ENCODE measurements around the gene GLIS1.

GLIS1 gene

DNA sequence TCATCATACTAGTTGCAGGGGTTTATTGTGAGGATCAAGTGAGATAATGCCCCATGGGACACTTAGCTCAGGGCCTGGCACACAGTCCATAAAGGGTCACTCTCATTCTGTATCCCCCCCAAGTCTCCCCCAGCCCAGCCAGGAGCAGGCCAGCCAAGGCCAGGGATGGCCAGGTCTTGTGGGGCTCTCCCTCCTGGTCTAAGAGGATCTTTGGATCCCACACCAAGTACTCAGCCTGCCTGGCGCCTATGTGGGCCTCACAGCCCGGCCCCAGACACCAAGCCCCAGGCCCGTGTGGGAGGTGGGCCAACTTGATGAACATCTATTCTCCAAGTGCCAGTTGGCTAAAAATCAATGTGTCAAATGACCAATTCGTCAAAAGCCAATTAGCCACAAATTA lies 117.8 kb downstream of the GLIS1 start:
- Histone ChIP-seq H3K9me3 (ENCODE audit: low read depth, low read length) (no peaks in the 10 kb centered on the region), H3K9ac (ENCODE audit: insufficient read length) (no peak overlapping the region), H3K27ac (no peak overlapping the region), H3K4me3 (no peak overlapping the region), H3K36me3 (ENCODE audit: insufficient read depth, low read length) (no peaks in the 10 kb centered on the region)
- TF ChIP-seq FOXP2 (optimal IDR thresholded peaks at IDR 0.05; ENCODE audit: control extremely low read depth, extremely low read length, insufficient read depth) (no peak), EZH2 (IDR thresholded peaks at IDR 0.05) (no peak), POLR2AphosphoS5 (IDR thresholded peaks at IDR 0.05; ENCODE audit: borderline replicate concordance, low read depth, low read length) (no peak)
- DNase-seq (ENCODE audit: low read depth, low spot score), result no peak

DNA sequence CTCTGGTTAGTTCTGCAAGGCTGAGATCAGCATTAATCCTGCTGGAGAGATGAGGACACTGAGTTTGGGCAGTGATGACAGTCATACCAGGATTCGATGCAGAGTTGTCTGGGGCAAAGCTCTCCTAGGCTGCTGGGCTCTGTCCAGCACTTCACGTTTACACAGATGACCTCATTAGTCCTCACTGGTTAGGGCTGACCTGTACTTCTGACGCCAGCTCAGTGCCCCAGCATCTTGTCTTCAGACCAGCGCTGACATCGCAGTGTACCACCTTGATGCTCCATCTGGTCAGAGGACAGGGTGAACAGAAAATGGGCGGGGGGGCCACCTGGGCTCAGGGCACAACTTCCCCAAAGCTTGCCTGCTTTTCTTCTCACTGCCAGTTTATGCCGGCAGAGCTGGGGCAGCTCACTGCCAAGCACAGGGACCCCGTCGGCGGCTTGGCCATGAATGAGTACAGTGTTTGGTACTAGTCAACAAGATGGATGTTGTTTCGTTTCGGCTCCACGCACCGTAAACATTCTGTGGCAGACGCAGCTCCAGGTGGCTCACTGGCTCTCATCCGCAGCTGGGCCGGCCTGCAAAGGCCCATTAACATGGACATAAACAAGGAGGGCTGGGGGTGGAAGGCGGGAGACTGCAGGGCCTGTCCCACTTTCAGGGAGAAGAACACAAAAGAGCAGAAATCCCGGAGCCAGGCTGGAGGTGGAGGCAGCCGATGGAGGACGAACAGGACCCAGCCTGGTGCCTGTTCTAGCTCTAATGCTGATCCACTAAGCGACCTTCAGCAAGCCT lies 118.7 kb downstream of the GLIS1 start:
- no peak overlapping the region for H3K9ac ChIP-seq (ENCODE audit: insufficient read length)
- TF ChIP-seq POLR2AphosphoS5 (IDR thresholded peaks at IDR 0.05; ENCODE audit: borderline replicate concordance, low read depth, low read length), result no peak
- DNase-seq (ENCODE audit: low read depth, low spot score), result no peak
- H3K9me3 ChIP-seq (ENCODE audit: low read depth, low read length), result no peaks in the 10 kb centered on the region
- H3K36me3 ChIP-seq (ENCODE audit: insufficient read depth, low read length), result no peaks in the 10 kb centered on the region
- no peak overlapping the region for H3K4me3 ChIP-seq
- H3K27ac ChIP-seq, result no peak overlapping the region

DNA sequence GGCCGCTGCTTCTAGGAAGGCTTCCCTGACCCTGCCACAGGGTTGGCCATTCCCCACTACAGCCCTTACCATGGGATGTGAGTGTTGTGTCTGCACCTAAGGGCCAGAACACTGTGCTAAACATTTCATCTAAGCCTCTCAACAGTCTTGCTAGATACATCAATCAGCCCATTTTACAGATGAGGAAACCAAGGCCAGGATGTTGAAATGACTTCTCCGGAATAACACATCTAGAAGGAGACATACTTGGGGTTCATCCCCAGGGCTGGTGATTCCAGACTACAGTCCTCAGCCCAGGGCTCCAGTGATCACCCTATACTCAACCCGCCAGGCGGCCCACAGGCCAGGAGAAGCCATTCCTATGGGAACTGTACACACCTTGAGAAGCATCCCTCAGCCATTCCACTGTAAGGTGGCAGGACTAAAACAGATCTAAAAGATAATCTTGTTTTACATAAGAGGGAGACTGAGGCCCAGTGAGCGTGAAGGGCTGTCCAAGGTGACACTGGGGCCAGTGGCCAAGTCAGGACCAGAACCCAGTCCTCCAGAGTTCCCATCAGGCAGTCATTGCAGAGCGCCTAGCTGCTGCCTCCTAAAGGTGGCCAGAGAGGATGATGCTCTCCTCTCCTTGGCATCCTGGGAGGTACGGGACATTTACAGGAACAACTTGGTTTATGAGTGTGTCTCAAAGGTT lies 119.5 kb downstream of the GLIS1 start:
- Histone ChIP-seq H3K9me3 (ENCODE audit: low read depth, low read length) (no peaks in the 10 kb centered on the region), H3K36me3 (ENCODE audit: insufficient read depth, low read length) (no peaks in the 10 kb centered on the region), H3K9ac (ENCODE audit: insufficient read length) (no peak overlapping the region), H3K27ac (no peak overlapping the region), H3K4me3 (no peak overlapping the region)
- no peak for TF ChIP-seq POLR2AphosphoS5 (IDR thresholded peaks at IDR 0.05; ENCODE audit: borderline replicate concordance, low read depth, low read length)
- DNase-seq (ENCODE audit: low read depth, low spot score), result no peak

DNA sequence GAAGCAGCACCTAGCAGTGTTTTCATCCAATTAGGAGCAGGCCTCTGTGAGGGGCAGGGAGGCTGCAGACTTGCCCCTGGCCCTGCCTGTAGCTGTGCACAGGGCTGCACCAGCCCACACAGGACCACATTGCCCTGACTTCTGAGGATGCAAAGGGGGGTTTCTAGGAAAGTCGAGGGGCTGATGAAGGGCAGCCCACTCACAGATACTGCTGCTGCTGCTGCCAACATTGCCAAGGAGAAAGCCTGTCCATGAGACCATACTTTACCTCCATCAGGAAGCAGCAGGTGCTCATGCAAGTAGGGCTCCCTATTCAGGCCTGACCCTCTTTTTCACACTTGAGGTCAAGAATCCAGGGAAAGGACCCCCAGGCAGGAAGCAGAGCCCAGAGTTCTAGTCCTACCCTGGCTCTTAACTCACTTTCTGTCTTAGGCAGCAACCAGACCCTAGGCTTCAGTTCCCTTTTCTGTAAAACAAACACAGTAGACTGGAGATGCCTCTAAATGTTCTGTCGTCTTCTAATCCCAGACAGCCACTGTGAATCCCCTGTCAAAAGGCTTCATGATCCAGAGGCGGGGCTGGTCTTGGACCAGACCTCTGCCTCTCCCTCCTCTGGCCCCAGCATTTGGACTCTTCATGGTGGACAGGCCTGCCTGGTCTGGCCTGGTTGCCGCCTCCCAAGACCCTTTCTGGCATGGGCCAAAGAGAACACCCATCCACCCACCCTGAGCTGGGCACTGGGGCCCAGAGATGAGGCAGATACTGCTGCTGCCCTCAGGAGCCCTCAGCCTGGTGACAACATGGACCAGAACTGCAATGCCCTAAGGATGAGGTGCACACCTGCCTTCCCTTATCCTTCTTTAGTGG lies 120.2 kb downstream of the GLIS1 start:
- DNase-seq (ENCODE audit: low read depth, low spot score), result no peak
- H3K4me3 ChIP-seq, result no peak overlapping the region
- TF ChIP-seq POLR2AphosphoS5 (IDR thresholded peaks at IDR 0.05; ENCODE audit: borderline replicate concordance, low read depth, low read length), result no peak
- TF ChIP-seq EZH2 (IDR thresholded peaks at IDR 0.05), result no peak
- no peak for TF ChIP-seq FOXP2 (optimal IDR thresholded peaks at IDR 0.05; ENCODE audit: control extremely low read depth, extremely low read length, insufficient read depth)
- H3K9me3 ChIP-seq (ENCODE audit: low read depth, low read length), result no peaks in the 10 kb centered on the region
- H3K36me3 ChIP-seq (ENCODE audit: insufficient read depth, low read length), result no peaks in the 10 kb centered on the region
- H3K9ac ChIP-seq (ENCODE audit: insufficient read length), result no peak overlapping the region
- H3K27ac ChIP-seq, result no peak overlapping the region

DNA sequence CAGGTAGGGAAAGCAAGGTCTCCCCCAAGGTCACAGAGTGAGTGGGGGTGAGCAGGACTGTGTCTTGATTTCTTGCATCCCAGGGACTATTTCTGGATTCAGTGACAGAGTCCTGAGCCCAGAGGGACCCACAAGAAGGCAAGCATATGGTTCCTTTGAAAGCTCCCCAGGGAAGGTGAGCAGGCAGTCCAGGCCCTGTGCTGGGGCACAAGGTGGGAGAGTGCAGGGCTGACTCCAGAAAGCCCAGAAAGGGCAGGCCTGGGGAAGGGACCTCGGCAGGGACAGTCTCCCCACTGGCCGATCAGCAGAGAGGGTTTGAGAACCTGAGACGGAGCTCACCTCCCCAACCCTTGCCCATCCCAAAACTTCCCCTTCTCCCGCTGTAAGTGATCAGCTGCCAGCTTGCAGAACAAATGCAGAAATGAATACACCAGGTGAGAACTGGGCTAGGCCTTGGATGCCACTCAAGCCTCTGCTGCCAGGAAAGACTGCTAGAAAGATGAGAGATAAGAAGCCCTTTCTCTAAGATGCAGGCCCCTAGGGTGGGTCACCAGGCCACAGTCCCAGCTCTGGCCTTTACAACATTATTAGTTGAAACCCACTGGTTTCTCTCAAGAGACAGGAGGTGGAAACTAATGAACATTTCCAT lies 121.0 kb downstream of the GLIS1 start:
- H3K9ac ChIP-seq (ENCODE audit: insufficient read length), result no peak overlapping the region
- no peak for DNase-seq (ENCODE audit: low read depth, low spot score)
- H3K9me3 ChIP-seq (ENCODE audit: low read depth, low read length), result no peaks in the 10 kb centered on the region
- TF ChIP-seq FOXP2 (optimal IDR thresholded peaks at IDR 0.05; ENCODE audit: control extremely low read depth, extremely low read length, insufficient read depth) (no peak), POLR2AphosphoS5 (IDR thresholded peaks at IDR 0.05; ENCODE audit: borderline replicate concordance, low read depth, low read length) (no peak), EZH2 (IDR thresholded peaks at IDR 0.05) (no peak)
- no peak overlapping the region for H3K4me3 ChIP-seq
- no peaks in the 10 kb centered on the region for H3K36me3 ChIP-seq (ENCODE audit: insufficient read depth, low read length)
- no peak overlapping the region for H3K27ac ChIP-seq

DNA sequence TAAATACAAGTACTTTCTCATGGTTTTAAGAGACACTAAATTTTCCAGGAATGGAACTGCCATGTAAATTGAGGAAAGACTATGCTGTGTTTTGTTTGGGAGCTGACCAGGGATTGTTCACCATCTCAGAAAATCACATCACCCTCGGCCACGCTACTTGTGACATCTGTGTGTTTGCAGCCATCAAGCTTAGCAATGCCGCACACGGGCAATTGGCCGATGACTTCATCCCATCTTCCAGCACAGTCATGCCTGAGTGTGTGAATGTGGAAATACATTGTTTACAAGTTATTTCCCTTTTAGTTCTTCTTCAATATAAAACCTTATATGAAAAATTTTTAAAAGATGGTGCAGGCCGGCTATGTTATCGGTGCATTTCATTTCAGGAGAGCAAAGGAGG lies 121.6 kb downstream of the GLIS1 start:
- H3K4me3 ChIP-seq, result no peak overlapping the region
- no peak overlapping the region for H3K9ac ChIP-seq (ENCODE audit: insufficient read length)
- TF ChIP-seq EZH2 (IDR thresholded peaks at IDR 0.05), result no peak
- no peak for TF ChIP-seq FOXP2 (optimal IDR thresholded peaks at IDR 0.05; ENCODE audit: control extremely low read depth, extremely low read length, insufficient read depth)
- no peak for TF ChIP-seq POLR2AphosphoS5 (IDR thresholded peaks at IDR 0.05; ENCODE audit: borderline replicate concordance, low read depth, low read length)
- no peak overlapping the region for H3K27ac ChIP-seq
- no peaks in the 10 kb centered on the region for H3K9me3 ChIP-seq (ENCODE audit: low read depth, low read length)
- H3K36me3 ChIP-seq (ENCODE audit: insufficient read depth, low read length), result no peaks in the 10 kb centered on the region
- DNase-seq (ENCODE audit: low read depth, low spot score), result no peak

DNA sequence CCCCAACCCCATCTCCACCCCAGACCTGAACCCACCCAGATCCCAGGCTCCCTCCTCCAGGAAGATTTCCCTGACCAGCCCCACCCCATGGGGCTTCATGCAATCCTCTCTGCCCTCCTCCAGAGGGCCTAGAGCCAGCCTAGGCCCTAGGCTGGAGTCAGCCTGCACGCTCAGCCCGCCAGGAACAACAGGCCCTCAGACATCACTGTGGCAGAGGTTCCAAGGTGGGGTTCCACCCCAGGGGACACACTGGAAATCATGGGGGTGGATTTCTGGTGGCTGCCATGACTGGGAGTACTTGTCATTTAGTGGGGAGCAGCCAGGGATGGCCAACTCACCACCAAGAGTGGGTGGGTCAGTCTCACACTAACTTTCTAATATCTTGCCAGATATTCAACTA lies 122.0 kb downstream of the GLIS1 start:
- DNase-seq (ENCODE audit: low read depth, low spot score), result no peak
- no peaks in the 10 kb centered on the region for H3K36me3 ChIP-seq (ENCODE audit: insufficient read depth, low read length)
- no peak overlapping the region for H3K4me3 ChIP-seq
- no peak overlapping the region for H3K9ac ChIP-seq (ENCODE audit: insufficient read length)
- H3K9me3 ChIP-seq (ENCODE audit: low read depth, low read length), result no peaks in the 10 kb centered on the region
- no peak for TF ChIP-seq POLR2AphosphoS5 (IDR thresholded peaks at IDR 0.05; ENCODE audit: borderline replicate concordance, low read depth, low read length)
- TF ChIP-seq EZH2 (IDR thresholded peaks at IDR 0.05), result no peak
- no peak for TF ChIP-seq FOXP2 (optimal IDR thresholded peaks at IDR 0.05; ENCODE audit: control extremely low read depth, extremely low read length, insufficient read depth)
- no peak overlapping the region for H3K27ac ChIP-seq

DNA sequence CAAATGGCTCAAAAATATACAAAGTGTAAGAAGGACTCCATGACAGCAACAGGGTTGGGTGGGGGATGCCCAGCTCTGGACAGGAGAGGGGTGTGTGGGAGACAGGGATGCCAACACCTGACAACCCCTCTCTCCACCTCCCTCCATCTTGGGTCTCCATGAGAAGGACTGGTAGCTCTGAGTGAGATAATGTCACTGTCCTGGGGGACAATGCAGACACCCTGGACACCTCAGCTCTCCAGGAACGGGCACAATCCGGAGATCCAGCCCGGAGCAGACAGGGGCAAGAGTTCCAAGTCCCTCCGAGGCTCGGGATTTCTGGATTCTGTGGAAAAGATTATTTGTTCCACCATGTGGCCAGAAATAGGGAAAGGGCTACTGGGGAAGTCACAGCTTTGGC lies 122.5 kb downstream of the GLIS1 start:
- no peak for DNase-seq (ENCODE audit: low read depth, low spot score)
- H3K9me3 ChIP-seq (ENCODE audit: low read depth, low read length), result no peaks in the 10 kb centered on the region
- H3K4me3 ChIP-seq, result no peak overlapping the region
- TF ChIP-seq EZH2 (IDR thresholded peaks at IDR 0.05) (no peak), POLR2AphosphoS5 (IDR thresholded peaks at IDR 0.05; ENCODE audit: borderline replicate concordance, low read depth, low read length) (no peak), FOXP2 (optimal IDR thresholded peaks at IDR 0.05; ENCODE audit: control extremely low read depth, extremely low read length, insufficient read depth) (no peak)
- no peaks in the 10 kb centered on the region for H3K36me3 ChIP-seq (ENCODE audit: insufficient read depth, low read length)
- H3K27ac ChIP-seq, result no peak overlapping the region
- H3K9ac ChIP-seq (ENCODE audit: insufficient read length), result no peak overlapping the region

Data from SK-N-MC (cell line).